Endometrial microvascular endothelial cells (primary cell): Measurements from ENCODE around the gene NCOA6. TPM values are rescaled to one million over a fixed set of nuclear protein-coding genes. Genes with fewer than 3 reads are reported as not detected.
"Not testable (repeated sequence)": the region's sequence is repeated elsewhere in the genome, so short reads cannot be mapped to it uniquely, and the experiment has no call there.

Experiments
- in situ Hi-C: cut with HindIII; loops from 2 replicates; pipeline ENCODE4 v1.10.0; 2017; ENCODE audit warnings: low sequenced_read_pairs, low pct_unique_long_range_greater_than_20kb; ENCODE audit errors: inconsistent ontology term
- total RNA-seq: library from RNA; depleted of rRNA; stranded (reverse); fragments of >200 nt; gene quantifications from one replicate; pipeline ENCODE4 v1.2.3, GENCODE V29; 2015; ENCODE audit errors: inconsistent ontology term

NCOA6 gene
- total RNA-seq, 1 donor from 2014 or later, result 12.4 TPM

DNA sequence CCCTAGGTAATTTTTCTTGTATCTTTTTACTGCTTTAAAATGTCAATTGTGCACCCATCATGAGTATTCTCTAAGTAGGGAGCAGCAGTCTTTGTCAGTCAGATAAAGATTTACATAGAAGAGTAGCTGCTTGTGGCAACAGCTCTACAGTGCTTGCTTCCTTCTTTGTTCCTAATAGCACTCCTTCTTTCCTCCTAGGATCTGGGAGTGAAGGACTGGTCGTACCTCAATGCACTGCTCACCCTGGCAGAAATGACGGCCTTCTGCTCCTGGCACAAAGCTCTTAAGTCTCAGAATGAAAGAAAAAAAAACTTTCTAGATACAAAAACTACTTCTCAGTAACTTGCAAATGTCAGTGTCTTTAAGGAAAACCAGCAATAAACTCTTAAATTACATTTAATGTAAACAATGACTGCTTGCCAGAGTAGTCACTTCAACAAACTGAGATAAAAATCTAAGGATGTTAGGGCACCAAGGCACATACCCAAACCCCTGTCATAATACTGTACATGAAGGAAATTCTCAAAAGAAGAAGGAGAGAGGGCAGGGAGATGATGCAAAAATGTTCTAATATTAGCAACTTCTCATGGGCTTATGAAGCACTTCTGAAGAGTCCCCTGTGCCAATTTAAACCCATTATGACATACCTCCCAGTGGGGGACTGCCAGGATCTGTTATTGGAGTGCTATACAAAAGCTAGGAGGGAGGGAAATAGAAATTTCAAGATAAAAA lies 34.0 kb downstream of the NCOA6 start:
- in situ Hi-C loops, result no loop called here

DNA sequence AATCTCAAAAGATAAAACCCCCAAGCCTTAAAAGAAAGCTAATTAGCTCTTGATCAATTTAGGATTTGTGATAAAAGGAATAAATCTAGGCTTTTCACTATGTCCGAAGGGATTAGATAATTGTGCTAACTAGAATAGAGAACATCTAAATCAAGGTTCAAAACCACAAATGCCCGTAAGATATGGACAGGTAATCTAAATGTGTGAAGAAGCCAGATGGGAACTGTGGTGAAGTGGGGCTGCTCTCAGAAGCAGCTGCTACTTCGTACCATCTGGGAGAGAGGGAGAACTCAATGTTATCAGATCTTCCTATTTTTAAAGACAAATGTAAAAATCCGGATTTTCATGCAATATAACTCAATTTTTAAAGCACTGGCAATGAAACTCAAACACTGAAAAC lies 44.2 kb downstream of the NCOA6 start:
- in situ Hi-C loops, result no loop called here

DNA sequence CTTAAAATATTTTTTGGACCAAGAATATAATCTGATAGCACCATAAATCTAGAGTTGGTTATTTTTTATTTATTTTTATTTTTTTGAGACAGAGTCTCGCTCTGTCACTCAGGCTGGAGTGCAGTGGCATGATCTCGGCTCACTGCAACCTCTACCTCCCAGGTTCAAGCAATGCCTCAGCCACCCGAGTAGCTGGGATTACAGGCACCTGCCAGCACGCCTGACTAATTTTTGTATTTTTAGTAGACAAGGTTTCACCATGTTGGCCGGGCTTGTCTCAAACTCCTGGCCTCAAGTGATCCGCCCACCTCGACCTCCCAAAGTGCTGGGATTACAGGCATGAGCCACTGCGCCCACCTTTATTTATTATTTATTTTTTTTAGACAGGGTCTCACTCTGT lies 45.2 kb downstream of the NCOA6 start:
- in situ Hi-C loops, result not testable (repeated sequence)

DNA sequence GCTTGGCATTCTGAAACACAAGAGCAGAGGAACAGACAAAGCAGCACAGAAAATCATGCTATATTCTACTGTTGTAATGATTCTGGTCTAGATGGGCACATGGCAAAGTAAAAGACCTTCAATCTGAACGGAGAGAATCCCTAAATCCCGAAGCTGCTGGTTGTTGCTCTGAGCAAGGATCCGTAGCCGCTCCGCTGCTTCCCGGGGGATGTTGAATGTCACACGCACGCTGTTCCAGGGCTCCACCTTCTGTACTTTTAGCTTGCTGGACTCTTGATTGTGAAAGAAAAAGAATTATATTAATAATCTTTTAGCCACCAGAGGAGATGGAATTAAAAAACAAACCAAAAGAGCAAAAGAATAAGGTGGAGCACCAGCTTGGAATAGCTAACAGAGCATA lies 49.3 kb downstream of the NCOA6 start:
- in situ Hi-C loops, result no loop called here

DNA sequence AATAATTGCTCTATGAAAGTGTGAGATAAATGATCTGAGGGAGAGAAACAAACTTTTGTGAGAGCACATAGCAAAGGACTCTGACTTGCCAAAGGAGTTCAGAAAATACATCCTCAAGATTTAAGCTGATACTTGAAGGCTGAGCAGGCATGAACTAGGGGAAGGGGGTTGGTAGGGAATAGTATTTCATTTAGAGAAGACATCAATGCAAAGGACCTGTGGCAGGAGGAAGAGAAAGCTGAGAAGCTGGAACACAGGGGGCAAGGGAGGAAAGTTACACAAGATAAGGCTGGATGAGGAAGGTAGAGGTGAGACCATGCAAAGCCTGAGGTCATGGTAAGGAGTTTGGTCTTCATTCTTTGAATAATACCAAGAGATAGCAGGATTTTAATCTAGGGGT lies 50.6 kb downstream of the NCOA6 start:
- in situ Hi-C loops, result no loop called here

DNA sequence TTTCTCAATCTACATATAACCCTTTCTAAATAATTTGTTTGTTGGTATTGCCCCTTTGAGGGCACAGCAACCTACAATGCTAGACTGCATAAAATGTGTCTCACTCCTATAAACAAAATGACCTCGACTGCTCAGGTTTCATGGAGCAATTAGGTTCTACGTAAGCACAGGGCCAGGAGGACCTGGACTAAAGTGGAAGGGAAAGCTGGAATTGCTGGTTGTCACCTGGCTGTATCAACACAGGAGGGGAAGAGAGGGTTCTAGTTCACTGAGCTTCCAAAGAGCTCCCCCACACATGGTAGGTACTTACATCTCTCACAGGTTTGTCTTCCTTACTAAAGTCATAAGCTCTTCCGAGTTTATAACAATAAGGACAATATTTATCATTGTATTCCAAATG lies 51.0 kb downstream of the NCOA6 start:
- in situ Hi-C loops, result no loop called here

DNA sequence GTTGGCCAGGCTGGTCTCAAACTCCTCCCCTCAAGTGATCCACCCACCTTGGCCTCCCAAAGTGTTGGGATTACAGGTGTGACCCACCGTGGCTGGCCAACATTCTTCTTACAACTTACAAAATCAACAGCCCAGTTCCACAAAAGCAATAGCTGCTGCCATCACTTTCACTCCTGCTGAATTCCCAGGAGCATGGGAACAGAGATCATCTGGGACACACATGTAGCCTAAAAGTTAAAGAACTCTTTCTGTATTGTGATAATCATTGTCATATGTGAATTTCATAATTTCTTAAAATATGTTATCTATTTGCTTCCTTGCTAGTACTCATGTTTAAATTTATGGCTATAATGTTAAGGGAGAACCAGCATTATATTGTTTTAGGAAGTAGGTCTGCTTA lies 51.7 kb downstream of the NCOA6 start:
- in situ Hi-C loops, result no loop called here

DNA sequence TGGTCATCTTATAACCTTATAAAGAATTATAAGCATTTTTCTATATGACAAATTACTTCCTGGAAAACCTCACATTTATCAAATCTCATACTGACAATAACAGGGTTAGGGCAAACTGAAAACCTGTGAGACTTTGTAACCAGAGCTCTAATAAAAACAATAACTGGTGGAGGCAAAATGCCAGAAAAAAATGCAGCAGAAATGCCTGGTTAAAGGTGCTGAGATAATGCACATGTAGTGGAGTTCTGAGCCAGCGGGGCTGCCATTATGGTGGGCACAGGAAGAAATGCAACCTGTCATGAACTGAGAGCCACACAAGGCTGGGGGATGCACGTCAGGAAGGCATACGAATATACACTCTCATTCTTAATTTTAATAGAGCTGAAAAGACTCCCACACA lies 53.0 kb downstream of the NCOA6 start:
- in situ Hi-C loops, result no loop called here

DNA sequence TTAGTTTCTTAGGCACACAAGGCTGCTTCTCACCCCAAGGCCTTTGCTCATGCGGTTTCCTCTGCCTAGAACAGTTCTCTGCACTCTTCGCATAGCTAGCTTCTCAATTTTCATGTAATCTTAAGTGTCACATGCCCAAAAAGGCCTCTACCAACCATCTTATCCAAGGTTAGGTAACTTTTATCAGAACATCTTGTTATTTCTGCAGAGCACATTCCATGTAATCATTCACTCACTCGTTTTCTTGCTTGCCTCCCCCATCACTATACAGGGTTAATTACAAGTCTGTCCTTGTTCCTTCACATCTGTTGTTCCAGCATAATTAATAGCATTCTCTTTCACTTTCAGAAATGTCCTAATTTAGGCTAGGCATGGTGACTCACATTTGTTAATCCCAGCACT lies 53.8 kb downstream of the NCOA6 start:
- in situ Hi-C loops, result no loop called here

DNA sequence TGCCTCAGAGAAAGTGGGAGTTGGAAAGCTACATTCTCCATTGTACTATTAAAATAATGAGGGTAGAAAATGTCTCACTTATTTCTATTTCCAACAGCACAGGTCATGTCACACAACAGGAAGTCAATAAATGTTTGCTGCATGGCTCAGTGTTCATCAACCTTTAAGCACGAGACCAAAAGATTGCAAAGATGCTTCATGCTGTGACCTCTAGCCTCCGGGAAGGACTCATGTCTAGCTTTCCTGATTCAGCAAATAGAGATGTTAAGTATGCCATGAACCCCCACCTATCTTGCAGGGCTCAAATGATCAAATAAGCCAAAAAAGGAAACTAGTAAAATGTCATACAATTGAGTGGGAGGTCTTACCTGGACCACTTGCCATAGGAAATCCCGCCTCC lies 57.4 kb downstream of the NCOA6 start:
- in situ Hi-C loops, result no loop called here

DNA sequence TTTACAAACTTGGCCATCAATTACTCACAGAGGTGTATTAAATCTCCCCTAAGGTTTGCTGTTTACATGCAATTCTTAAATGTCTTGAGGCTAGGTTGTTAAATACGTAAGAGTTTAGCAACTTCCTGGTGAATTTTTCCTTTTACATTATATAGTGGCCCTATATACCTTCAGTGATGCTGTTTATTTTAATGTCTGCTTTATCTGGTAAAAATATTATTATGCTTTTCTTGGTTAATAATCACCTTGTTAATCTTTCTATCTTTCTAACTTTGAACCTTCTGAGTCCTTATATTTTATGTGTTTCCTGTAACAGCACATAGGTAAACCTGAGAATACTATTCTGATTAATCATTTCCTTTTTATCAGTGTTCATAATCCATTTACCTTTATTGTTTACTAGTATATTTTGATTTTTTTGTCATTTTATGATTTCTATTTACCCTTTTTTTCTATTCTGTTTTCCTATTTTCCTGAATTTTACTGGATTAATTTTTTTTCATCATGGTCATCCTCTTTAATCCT lies 63.4 kb downstream of the NCOA6 start:
- in situ Hi-C loops, result no loop called here

DNA sequence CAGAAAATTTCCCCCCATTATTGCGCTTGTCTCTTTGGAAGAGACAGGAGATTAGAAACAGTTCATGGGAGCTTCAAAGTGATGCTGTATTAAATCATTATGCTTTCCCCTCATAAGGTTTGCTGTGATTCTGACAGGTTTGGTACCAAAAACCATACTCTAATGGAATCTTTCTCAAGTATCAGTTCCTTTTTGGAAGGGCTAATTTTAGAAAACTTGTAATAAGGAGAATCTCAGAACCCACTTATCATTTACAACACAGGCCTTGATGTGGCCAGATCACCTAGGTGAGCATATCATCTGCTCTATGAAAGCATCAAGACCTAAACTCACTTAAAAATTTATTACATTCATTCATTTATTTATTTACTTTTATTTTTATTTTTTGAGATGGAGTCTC lies 70.1 kb downstream of the NCOA6 start:
- in situ Hi-C loops, result no loop called here

DNA sequence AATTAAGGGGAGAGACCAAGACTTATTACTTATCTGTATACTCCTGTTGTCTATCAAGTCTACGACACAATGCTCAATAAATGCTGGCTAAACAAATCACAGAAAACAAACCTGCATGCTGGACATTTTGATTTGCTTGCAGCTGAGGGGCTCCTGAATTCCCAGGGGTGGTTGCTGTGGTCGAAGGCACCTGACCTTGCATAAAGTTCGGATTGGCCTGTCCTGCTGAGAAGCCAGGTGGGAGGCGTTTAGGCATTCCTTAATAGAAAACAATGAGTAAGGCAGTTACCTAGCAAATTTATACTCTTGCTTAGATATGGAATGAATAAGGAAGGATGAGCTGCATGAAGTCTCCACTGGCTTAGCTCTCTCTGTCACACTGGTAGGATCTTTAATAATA lies 70.8 kb downstream of the NCOA6 start:
- in situ Hi-C loops, result no loop called here

DNA sequence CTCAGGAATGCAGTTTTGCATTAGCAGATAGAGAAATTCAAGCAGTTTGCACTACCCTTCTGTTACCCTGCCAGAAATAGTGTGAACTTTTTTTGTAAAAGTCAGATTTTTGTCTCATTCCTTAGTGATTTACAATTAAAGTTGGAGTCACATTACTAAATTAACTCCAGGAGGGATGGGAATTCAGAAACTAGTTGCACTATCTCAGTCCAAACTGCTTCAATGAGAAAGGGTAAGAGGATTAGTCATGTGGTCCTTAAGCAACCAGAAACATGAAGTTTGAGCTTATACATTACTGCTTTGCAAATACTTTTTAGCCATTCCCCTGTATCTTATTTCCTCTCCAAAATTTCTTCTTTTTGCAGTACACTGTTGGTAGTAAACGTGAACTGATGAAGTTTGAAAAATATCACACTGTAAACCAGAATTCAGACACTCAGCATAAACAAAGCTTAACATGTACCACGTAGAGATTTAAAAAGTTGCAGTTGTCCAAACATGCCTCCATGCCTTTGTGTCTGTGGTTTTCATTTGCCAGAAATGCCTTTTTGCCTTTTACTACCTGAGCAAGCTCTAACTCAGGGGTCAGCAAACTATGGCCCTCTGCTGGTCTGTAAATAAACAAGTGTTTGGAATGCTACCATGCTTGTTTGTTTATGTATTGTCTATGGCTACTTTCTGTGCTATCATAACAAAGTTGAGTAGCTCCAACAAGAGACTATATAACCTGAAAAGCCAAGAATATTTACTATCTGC lies 71.6 kb downstream of the NCOA6 start:
- in situ Hi-C loops, result no loop called here

DNA sequence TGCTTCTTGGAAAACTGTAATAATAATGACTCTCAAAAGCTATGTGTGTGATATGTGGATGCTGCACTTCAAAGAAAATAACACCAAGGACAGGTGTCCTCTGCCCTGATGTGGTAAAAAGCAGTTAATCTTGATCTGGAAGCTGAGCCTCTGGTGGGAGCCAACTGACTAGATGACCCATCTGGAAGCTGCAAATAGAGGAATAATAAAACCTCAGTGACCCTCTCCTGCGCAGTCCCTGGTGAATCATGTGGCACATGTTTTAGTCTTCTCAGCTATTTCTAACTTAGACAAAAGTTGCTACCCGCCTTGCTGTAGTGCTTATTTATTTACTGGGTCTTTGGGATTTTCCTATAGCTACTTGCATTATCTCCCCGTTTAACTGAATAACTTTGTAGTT lies 74.0 kb downstream of the NCOA6 start:
- in situ Hi-C loops, result no loop called here

DNA sequence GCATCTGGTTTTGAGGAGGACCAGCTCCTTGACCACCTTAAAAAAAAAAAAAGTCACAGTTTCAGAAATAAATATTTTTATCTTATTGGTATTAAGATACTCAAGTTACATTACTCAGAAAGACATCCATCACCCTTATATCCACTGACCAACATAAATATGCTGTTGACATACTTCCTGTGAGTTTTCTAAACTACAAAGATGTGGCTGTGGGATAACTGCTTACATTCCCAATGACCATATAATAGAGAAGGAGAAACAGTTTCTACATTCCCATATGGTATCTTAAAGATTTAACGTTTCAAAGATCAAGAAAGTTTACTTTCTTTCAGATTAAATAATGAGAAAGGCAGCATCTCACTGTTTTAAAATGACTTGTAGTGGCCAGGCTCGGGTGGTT lies 75.0 kb downstream of the NCOA6 start:
- in situ Hi-C loops, result no loop called here

DNA sequence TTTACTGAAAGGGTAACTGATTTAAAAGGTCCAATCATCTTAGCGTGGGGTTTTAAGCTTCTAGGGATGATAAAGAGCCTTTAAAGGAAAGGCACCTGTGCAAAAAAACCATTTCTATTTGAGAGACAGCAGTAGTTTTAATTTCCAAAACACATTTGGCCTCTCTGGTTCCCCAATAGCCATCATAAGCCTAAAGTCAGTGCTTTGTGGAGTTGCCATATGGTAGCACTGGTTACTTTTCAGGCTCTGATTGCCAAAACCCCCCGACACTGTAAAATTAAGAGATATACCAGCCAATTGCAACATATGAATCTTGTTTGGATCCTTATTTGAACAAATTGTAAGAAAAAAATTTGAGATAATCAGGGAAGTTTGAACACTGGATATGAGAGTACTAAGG lies 76.7 kb downstream of the NCOA6 start:
- in situ Hi-C loops, result no loop called here

DNA sequence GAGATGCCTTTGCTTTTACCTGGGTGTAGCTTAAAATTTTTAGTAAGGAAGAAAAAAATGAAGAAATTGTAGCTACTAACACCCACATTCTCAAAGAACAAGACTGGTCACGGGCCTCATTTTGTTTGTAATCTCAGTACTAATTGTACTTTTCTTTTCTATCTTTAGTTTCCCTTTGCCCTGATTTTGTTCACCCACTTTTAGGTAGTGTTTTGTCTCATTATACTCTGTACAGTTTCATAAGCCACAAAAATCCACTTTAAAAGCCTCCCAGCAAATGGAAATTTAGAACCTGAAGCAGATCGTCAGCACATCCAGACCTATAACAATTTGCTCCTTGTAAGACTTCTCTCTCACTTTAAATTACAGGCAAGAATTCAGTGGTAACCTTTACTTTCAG lies 78.0 kb downstream of the NCOA6 start:
- in situ Hi-C loops, result no loop called here

DNA sequence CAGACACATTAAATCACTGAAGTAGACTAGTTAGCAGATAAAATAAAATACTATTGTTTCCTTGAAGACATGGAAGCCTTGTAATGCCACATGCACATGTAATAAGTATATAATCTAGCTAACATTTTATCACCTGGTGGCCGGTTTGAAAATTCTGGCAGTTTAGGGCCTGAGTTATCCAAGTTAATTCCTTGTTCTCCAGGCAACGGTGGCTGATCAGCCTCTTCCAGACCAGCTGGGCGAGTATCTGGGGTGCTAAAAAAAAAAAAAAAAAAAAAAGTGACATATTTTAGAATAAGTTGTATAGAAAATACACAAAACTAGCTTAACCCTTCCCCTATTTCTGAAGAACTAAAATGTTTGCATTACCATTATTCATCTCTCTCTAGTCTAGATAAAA lies 78.8 kb downstream of the NCOA6 start:
- in situ Hi-C loops, result no loop called here

DNA sequence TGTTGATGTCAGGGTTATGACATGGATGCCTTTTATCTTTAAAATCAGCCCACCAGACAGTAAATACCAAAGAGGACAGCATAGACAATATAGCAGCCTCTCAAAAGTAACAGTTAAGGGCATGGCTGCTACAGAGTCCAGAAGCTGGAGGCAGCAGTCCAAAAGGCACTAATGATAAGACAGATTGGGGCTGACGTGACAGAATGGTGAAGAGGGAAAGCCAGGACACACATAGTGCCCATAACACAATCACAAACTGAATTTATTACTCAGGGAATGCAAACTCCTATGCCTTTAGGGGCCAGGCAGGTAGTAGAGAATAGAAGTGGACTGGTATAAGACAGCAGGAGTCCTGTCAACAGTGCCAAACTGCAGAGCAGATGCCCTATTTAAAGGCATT lies 80.6 kb downstream of the NCOA6 start:
- in situ Hi-C loops, result no loop called here
